Large intestine (tissue), 3 donors: ENCODE measurements around the gene GET3. TPM values are rescaled to one million over a fixed set of nuclear protein-coding genes. Genes with fewer than 3 reads are reported as not detected.

ENCODE experiments used
- DNase-seq, 2 donors: peaks; one replicate each; pipeline versions ENCODE4 v3.0.0 to v3.0.0-alpha.2; 2013
- H3K27ac ChIP-seq: one replicate; pipeline ENCODE4 v1.5.1; 2013; ENCODE audit warnings: low read length
- H3K27me3 ChIP-seq: 2 replicates; pipeline ENCODE4 v1.6.1; 2013; ENCODE audit warnings: low read length; ENCODE audit not compliant: control insufficient read depth, insufficient read depth
- H3K36me3 ChIP-seq: 2 replicates; pipeline ENCODE4 v1.6.1; 2013; ENCODE audit warnings: low read length; ENCODE audit not compliant: control insufficient read depth, insufficient read depth
- H3K4me1 ChIP-seq: one replicate; pipeline ENCODE4 v1.6.1; 2013; ENCODE audit warnings: low read length; ENCODE audit not compliant: control insufficient read depth, insufficient read depth
- H3K4me3 ChIP-seq: one replicate; pipeline ENCODE4 v1.5.1; 2013; ENCODE audit warnings: low read length
- H3K9me3 ChIP-seq: one replicate; pipeline ENCODE4 v1.6.1; 2013; ENCODE audit warnings: mild to moderate bottlenecking, low read depth, low read length, moderate library complexity; ENCODE audit not compliant: control insufficient read depth
- WGBS: methylation state at CpG from one replicate; pipeline ENCODE4 v1.1.5; 2013; ENCODE audit warnings: low lambda C conversion rate; ENCODE audit not compliant: insufficient coverage; 5-methylcytosine and 5-hydroxymethylcytosine counted together
- polyA plus RNA-seq: library from polyadenylated mRNA; unstranded; fragments of 120-200 nt; gene quantifications from one replicate; pipeline ENCODE4 v1.2.1, GENCODE V29; 2013

Gene GET3
- polyA plus RNA-seq, 1 donor = 64.0 TPM

DNA sequence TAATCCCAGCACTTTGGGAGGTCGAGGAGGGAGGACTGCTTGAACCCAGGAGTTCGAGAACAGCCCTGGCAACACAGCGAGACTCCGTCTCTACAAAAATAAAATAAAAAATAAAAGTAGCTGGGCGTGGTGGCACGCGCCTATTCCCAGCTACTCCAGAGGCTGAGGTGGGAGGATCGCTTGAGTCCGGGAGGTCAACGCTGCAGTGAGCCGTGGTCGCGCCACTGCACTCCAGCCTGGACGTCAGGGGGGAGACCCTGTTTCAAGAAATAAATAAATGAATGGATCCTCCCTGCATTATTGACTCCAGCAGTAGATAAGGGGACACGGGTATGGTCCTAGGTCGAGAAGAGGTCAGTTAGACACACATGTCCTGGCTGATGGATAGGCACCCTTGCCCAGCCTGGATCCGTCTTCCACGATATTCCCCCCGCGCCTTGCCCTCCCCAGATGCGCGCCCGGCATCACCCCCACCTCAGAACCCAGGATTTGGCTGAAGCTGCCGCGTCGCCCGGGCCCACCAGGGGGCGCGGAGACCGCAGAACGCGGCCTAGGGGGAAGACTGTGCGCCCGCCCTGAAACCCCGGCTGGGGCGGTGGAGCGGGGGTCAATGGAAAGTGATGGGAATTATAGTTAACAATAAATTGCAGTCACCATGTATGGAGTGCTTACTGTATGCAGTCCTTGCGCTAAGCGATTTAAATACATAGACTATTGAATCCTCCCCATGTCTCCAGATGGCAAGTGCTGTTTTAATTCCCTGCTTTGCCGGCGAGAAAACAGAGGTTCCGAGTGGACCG, 40.1 kb downstream of the GET3 start:
- 20% methylated on average over 1 of the region's 43 CpGs for WGBS
- Histone ChIP-seq H3K9me3 (no peaks in the 10 kb centered on the region), H3K36me3 (peaks cover 11% of the 10 kb centered on the region), H3K27me3 (no peaks in the 10 kb centered on the region), H3K4me3 (peak overlapping the region; percentile 59), H3K4me1 (peaks cover 35% of the 10 kb centered on the region), H3K27ac (peak overlapping the region; percentile 87)
- peak; percentile 83 to 84 for DNase-seq

DNA sequence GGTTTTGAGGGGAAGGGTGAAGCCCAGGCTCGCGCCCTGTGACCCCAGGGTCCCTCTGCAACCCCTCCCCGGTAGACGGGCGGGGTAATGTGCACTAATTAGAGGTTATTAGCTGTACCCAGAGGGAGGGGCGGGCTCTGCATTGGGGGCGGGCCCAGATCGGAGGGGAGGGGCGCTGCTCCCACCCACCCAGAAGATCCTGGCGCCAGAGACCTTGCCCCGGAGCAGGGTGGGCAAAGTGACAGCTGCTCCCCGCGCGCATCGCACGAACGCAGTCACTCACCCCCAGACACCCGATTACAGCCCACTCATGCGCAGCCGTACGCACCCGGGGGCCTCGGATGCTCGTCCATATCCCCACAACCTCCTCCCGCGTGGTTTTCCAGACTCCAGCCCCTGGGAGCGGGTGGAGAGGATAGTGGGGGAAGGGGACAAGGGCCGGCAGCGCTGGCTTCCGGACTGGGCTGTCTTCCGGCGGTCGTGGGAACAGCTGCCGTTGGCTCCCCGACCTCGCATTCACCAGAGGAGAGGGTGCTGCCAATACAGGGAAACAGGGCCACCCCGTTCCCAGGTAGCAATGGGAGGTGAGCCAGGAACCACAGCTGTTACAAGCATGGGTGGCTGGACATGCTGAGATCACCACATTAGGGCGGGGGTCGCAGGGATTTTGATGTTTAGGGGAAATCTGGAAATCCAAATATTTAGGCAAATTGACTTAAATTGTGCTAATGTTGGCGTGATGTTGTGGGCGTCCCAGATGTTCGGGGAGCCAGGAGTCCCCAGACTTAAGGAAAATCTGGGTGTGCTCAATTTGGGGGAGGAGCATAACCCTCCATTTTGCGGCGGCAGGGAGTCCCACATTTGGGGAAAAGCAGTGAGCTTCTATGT, 41.0 kb downstream of the GET3 start:
- peak; percentile 73 to 81 for DNase-seq
- H3K4me1 ChIP-seq = peaks cover 40% of the 10 kb centered on the region
- H3K27me3 ChIP-seq = no peaks in the 10 kb centered on the region
- WGBS = no CpG with 5 or more reads among the region's 44 CpGs
- peak overlapping the region; percentile 87 for H3K27ac ChIP-seq
- H3K9me3 ChIP-seq = no peaks in the 10 kb centered on the region
- H3K4me3 ChIP-seq = peak overlapping the region; percentile 59
- H3K36me3 ChIP-seq = peaks cover 9% of the 10 kb centered on the region

DNA sequence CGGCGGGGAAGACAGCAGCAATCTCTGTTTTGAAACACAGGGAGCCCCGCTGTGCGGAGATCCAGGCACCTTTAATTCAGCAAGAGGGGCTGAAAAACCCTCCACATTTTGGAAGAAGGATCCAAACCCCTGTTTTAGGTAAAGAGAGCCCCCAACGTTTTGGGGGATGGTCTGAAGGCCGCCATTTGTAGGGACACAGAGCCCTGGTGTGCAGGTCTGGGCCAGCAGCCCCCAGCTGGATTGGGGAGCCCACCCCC, 41.5 kb downstream of the GET3 start:
- H3K4me1 ChIP-seq = peaks cover 43% of the 10 kb centered on the region
- no peaks in the 10 kb centered on the region for H3K27me3 ChIP-seq
- peak overlapping the region; percentile 59 for H3K4me3 ChIP-seq

DNA sequence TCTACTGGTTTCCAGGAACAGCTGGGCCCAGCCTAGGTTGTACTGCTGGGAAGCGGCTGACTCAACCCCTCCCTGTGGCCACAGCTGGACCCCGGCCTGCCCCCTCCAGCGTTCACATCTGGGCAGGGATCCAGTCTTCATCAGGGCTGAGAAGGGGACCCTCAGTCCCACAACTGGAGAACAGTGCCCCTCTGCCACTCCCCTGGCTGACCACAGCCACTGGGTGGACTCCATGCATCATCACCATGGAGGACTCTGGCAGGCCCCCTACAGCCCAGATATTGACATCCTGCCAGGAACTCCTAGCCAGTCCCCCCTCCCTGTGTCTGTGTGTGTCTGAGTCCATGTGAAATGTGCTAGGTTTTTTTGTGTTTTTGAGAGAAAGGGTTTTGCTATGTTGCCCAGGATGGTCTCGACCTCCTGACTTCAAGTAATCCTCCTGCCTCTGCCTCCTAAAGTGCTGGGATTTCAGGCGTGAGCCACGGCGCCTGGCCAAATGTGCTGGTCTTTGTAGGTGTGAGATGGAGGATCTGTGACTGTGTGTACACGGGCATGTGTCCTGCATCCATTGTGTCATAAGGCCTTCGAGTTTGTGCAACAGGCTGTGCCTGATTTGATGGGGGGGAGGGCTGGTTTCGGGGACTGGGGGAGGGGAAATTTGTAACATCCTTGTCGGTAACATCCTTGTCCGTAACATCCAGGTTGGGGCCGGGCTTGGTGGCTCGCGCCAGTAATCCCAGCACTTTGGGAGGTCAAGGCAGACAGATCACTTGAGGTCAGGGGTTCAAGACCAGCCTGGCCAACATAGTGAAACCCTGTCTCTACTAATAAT, 42.1 kb downstream of the GET3 start:
- Histone ChIP-seq H3K27ac (peak overlapping the region; percentile 87), H3K36me3 (peaks cover 3% of the 10 kb centered on the region), H3K4me1 (peaks cover 43% of the 10 kb centered on the region), H3K4me3 (peak overlapping the region; percentile 59), H3K27me3 (no peaks in the 10 kb centered on the region), H3K9me3 (no peaks in the 10 kb centered on the region)
- peak in 1 of 2 donors; percentile 67 for DNase-seq
- WGBS = no CpG with 5 or more reads among the region's 15 CpGs

More for the DNA sequence above, 41.5 kb downstream of the GET3 start:
- Histone ChIP-seq H3K27ac (peak overlapping the region; percentile 87), H3K36me3 (peaks cover 8% of the 10 kb centered on the region), H3K9me3 (no peaks in the 10 kb centered on the region)
- no peak for DNase-seq
- WGBS = no CpG with 5 or more reads among the region's 6 CpGs

DNA sequence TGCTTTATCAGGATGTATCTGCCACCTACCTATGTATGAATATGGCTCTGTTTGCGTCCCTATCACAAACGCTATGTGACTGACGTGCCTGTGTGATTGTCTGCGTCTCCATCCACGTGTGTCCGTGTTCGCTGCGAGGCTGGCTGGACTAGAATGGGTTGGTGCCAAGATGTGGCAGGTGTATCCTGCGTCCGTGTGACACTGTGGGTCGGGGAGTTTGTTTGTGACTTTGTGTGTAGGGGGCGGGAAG, 44.8 kb downstream of the GET3 start:
- Histone ChIP-seq H3K4me1 (peaks cover 68% of the 10 kb centered on the region), H3K9me3 (no peaks in the 10 kb centered on the region), H3K36me3 (no peaks in the 10 kb centered on the region), H3K27ac (peak overlapping the region; percentile 100), H3K27me3 (no peaks in the 10 kb centered on the region), H3K4me3 (peak overlapping the region; percentile 58)
- no peak for DNase-seq
- WGBS = 0% methylated on average over 1 of the region's 12 CpGs

DNA sequence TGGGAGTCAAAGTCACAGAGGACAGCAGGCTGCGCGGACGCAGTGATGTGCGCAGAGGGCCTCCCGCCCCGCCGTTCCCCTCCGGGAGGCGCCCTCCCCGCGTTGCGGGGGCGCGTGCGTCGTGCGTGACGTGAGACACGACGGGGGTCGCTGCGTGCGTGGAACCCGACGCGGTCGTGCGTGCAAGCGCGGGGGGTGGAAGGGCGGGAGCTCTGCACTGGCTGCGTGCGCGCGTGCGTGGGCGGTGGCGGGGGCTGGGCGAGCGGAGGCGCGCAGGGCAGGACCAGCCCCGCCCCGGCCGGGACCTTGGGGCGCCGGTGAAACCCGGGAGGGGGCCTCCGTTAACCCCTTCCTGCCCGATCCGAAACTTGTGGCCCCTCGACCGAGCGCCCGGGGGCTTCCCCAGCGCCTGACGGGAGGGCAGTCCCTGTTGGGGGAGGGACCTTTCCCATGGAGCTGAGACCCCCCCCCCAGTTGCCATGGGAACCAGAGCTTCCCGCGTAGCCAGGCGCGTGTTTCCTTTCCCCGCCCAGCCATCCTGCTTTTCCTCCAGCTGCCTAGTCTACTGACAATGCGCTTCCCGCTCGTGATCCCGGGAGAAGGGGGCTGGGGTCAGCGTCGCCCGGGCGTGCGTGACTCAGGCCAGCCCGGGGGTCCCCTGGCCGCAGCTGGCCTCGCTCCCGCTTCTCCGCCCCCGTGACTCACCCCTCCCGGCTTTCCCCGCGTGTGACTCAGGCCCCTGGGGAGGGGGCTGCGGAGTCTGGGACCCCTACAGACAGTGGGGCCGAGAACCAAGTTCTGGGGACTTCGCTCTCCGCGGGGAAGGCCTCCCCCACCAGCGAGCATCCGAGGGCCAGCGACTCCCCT, 45.4 kb downstream of the GET3 start:
- no CpG with 5 or more reads among the region's 88 CpGs for WGBS
- Histone ChIP-seq H3K4me3 (peak overlapping the region; percentile 58), H3K36me3 (no peaks in the 10 kb centered on the region), H3K27ac (peak overlapping the region; percentile 100), H3K9me3 (no peaks in the 10 kb centered on the region), H3K4me1 (peaks cover 69% of the 10 kb centered on the region), H3K27me3 (no peaks in the 10 kb centered on the region)
- DNase-seq = peak; percentile 84 to 90

DNA sequence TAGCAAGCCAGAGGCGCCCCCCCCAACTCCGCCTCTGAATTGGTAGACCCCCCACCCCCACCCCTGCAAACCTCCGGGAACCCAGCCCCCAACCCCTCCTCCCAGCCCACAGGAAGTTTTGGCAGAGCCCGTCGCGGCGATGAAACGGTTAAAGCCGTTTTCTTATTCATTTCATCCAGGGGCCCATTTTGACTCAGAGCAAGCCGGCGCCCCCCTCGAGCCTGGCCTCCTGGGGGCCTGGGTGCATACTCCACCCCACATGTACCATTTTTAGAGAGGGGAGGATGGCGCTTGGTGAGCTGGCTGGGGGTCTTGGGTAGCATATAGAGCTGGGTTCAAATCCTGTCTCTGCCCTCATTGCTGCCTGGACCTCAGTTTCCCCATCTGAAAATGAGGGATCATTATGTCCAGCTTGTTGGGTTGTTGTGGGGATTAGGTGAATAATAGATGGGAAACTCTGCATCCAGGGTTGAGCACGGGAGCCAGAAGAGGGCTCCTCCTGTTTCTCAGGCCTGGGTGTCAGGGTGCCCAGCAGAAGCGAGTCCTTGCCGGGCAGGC, 46.1 kb downstream of the GET3 start:
- Histone ChIP-seq H3K4me3 (peak overlapping the region; percentile 58), H3K27ac (peak overlapping the region; percentile 100), H3K27me3 (no peaks in the 10 kb centered on the region), H3K4me1 (peaks cover 75% of the 10 kb centered on the region), H3K9me3 (no peaks in the 10 kb centered on the region), H3K36me3 (no peaks in the 10 kb centered on the region)
- WGBS = no CpG with 5 or more reads among the region's 16 CpGs
- no peak for DNase-seq

DNA sequence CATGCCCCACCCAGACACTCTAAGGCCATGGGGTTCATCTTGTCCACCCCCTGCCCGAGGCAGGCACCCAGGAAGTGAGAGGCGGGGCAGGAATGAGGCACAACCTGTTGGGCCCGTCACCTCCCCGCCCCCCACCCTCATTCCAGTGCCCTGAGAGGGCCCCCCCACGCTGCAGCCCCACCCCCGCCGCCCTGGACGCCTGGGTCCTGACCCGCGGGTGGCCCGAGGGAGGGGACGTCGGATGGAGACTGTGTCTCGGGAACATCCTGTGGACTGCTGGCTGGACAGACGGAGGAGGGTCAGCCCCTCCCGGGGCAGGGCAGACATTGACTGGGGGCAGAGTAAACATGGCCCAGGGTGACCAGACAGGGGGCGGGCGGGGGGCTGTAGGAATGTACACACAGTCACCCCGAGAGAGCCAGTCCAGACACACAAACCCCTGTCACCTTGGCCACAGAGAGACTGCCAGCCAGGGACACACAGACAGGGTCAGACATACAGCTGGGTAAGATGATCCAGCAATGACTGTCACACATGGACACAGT, 46.6 kb downstream of the GET3 start:
- DNase-seq = peak in 1 of 2 donors; percentile 70
- WGBS = no CpG with 5 or more reads among the region's 19 CpGs

DNA sequence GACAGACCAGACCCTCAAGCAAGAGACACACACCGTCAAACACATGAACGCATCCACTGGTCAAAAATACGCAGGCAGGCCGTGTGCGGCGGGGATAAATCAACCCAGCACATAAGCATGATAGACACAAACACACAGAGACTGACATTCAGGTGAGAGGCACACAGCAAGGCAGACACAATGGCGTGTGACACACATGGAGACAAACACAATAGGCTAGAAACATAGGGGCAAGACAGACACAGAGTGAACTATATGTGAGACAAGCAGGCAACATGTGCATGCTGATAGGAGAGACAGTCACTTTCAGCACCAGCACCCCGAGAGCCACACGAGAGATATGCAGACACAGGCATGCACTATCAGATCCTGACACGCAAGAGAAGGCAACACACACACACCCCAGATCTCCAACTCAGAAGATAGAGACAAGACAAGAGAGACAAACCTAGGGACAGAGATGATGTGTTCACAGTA, 47.1 kb downstream of the GET3 start:
- peak overlapping the region; percentile 100 for H3K27ac ChIP-seq
- peak in 1 of 2 donors; percentile 61 for DNase-seq
- no peaks in the 10 kb centered on the region for H3K9me3 ChIP-seq
- no peaks in the 10 kb centered on the region for H3K27me3 ChIP-seq
- H3K4me1 ChIP-seq = peaks cover 75% of the 10 kb centered on the region
- no peak overlapping the region for H3K4me3 ChIP-seq
- no CpG with 5 or more reads among the region's 10 CpGs for WGBS
- H3K36me3 ChIP-seq = no peaks in the 10 kb centered on the region

More for the DNA sequence above, 46.6 kb downstream of the GET3 start:
- H3K27me3 ChIP-seq = no peaks in the 10 kb centered on the region
- H3K27ac ChIP-seq = peak overlapping the region; percentile 100
- no peaks in the 10 kb centered on the region for H3K9me3 ChIP-seq
- peaks cover 75% of the 10 kb centered on the region for H3K4me1 ChIP-seq
- H3K36me3 ChIP-seq = no peaks in the 10 kb centered on the region
- no peak overlapping the region for H3K4me3 ChIP-seq
